HFF-Myc (cell line): ENCODE results near the gene MADCAM1.

Experiments used
- DNase-seq: peaks from one replicate; pipeline ENCODE4 v3.0.0-alpha.2; 2011; ENCODE audit warnings: low read depth; ENCODE audit errors: extremely low read depth
- H3K4me3 ChIP-seq: replicated peaks from 2 replicates; pipeline ENCODE4 v1.5.1; 2011; ENCODE audit warnings: low read depth, mild to moderate bottlenecking, control low read depth, low read length
- TF ChIP-seq, protein P1 (sequence below): IDR thresholded peaks from 2 replicates; pipeline ENCODE4 v1.5.1; 2012; ENCODE audit warnings: mild to moderate bottlenecking, low read depth, low read length, control low read depth; ENCODE audit errors: missing control alignments

The MADCAM1 gene

DNA sequence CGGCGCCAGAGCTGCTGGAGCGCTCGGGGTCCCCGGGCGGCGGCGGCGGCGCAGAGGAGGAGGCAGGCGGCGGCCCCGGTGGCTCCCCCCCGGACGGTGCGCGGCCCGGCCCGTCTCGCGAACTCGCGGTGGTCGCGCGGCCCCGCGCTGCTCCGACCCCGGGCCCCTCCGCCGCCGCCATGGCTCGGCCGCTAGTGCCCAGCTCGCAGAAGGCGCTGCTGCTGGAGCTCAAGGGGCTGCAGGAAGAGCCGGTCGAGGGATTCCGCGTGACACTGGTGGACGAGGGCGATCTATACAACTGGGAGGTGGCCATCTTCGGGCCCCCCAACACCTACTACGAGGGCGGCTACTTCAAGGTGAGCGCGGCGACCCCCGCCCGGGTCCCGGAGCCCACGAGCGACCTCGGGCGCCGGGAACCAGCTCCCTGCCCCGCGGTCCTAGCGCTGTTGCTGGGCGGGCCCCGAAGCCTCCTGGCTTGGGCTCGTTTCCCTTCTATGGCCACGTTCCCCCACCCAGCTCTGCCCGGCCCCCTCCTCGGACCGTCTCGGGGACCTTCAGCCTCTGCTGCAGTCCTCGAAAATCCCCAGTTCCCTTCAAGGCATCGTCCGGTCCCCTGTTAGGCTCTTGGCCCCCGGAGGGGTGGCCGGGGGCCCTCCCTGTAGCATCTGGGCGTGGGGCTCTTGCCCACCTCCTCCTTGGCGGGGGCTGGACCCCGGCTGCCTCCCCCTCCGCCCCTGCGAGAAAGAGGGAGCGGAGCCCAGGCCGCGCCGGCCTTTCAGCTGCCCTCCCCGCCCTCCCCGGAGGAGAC is 35.7 kb downstream of the MADCAM1 start, which contains the start of gene CDC34:
Gene CDC34, plus strand, starts transcription at position 8 of the 808 bp plus-strand sequence. Its CDS starts 172 bp downstream, at position 180.
- no peak for DNase-seq
- TF ChIP-seq, protein P1, sequence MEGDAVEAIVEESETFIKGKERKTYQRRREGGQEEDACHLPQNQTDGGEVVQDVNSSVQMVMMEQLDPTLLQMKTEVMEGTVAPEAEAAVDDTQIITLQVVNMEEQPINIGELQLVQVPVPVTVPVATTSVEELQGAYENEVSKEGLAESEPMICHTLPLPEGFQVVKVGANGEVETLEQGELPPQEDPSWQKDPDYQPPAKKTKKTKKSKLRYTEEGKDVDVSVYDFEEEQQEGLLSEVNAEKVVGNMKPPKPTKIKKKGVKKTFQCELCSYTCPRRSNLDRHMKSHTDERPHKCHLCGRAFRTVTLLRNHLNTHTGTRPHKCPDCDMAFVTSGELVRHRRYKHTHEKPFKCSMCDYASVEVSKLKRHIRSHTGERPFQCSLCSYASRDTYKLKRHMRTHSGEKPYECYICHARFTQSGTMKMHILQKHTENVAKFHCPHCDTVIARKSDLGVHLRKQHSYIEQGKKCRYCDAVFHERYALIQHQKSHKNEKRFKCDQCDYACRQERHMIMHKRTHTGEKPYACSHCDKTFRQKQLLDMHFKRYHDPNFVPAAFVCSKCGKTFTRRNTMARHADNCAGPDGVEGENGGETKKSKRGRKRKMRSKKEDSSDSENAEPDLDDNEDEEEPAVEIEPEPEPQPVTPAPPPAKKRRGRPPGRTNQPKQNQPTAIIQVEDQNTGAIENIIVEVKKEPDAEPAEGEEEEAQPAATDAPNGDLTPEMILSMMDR: no peak
- peak within 1 kb of the TSS; percentile 72 for H3K4me3 ChIP-seq

DNA sequence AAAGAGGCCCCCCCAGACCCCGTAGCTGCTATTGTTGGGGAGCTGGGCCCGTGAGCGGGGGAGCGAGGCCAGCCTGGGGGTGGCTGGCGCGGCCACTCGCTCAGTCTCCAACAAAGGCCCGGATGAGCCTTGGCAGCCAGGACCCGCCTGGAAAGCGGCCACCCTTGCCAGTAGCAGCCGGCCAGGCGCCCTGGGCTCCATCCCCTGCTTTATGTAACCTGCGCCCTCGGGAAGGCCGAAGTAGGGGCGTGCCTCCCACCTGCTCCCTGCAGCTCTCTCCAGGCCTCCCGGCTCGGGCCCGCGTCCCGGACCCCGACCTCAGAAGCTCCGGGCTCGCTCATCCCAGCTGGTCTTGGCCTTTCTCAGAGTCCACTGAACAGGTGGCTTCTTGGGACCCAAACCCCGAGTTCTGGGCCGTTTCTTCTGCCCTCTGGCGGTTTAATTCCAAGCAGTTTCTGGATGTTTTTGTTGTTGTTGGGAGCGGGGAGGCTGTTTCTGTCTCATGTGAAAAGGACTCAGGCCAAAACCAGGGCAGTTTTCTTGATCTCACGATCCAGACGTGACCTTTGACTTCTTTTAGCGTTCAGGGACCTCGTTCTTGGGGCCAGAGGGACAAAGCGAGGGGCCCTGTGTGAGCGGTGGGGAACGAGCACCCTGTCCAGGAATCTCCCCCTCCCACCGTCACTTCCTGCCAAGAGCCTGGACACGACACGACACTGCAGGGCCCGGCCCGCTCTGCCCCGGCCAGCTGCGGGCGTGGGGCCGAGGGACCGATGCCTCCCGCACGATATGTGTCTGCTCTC is 36.5 kb downstream of the MADCAM1 start:
- H3K4me3 ChIP-seq: peak overlapping the region; percentile 72
- no peak for DNase-seq
- TF ChIP-seq, protein P1: peak; percentile 57

DNA sequence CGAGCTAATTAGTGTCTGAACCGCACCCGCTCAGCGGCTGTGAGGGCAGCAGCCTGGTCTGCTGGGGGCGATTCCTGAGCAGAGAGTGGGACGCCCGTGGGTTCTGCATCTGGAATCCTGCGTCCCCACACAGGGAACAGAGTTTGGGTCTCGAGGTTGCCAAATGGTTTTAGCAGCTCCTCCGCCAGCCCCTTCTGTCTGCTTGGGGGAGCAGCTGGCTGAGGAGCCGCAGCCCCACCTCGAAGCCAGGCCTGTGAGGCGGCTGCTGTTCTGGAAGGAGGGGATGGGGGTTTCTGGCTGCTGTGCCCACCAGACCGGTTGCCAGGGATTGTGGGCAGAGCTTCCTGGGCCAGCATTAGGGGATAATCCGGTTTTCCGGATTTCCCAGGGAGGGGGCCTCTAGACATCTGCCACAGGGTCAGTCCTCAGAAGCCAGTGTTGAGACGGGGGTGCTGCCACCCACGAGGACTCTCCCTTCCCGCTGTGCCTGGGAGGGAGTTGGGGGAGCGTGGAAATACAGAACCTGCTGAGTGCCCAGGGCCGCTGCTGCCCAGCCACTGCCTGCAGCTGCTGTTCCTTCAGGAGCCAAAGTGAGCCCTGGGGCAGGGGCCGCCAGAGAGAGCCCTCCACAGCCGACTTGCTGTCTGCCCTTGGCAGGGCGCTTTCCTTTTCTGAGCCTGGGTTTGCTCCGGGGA is 37.2 kb downstream of the MADCAM1 start:
- peak overlapping the region; percentile 72 for H3K4me3 ChIP-seq
- DNase-seq: no peak
- TF ChIP-seq, protein P1: no peak

DNA sequence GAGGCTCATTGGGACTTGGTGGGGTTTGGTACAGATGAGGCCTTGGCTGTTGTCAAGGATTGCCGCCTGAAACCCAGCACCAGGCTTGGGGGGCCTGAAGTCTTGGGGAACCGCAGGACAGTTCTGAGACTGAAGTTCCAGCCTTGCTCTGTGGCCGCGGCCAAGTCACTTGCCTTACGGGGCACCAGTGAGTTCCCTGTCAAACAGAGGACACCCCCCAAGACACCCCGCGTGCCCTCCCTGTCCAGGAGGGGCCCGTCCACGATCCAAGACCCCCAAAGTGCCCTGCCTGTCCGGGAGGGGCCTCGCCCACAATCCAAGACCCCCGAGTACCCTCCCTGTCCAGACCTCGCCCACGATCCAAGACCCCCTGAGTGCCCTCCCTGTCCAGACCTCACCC is 37.8 kb downstream of the MADCAM1 start:
- TF ChIP-seq, protein P1: no peak
- H3K4me3 ChIP-seq: peak overlapping the region; percentile 72
- DNase-seq: no peak

DNA sequence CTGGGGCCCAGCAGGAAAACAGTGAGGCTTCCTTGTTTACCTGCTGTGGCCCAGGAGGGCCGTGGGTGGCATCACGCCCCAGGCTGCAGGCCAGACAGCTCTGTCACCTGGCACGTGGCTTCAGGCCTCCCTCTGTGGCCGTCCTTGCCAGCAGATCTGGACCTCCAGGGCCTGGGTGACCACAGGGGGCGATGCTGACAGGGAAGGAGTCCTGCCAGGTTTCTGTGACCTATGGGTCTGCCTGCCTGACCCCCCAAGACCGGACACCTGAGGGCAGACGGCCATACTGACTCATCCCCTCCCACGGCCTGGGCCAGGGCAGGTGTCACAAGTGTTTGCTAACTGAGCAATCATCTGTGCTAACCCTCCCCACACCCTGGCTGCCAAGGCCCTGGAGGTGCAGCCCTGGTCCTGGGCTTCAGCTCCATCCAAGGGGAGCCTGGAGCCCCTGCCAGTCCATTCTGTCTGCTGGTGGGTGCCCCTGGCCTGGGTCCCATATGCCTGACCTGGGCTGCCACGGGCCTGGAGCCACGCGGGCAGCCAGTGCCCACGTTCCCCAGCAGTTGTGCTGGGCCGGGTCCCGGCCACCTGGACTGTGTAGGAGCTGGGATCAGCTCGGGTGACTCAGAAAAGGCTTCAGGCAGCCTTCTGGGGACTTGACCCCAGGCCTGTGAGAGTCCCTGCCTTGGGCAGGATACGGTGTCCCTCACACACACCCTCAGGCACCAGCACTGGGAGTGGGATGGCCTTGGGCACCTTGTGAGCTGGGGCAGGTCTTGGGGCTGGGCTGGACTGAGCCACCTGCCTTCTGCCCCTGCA is 38.9 kb downstream of the MADCAM1 start:
- H3K4me3 ChIP-seq: no peak overlapping the region
- TF ChIP-seq, protein P1: no peak
- no peak for DNase-seq
